ENCODE results near the gene UBN2.

DNA sequence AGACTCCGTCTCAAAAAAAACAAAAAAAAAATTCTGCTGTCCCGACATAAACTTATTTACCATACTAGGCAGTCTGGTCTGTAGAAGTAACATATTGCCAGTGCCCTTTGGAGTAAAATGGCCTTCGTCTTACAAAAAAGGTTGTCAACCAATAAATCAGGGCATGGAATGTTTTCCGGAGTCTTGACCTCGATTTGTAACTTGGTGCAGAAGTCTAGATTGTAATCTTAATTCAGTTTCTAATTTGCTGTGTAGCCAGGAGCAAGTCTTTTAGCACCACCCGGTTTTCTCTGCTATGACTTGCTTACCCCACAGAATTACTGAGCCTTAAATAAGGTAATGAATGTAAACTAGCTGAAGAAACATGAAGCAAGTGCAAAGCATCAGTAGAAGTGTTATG is 23.2 kb downstream of the UBN2 start:
- TF ChIP-seq, protein P1, sequence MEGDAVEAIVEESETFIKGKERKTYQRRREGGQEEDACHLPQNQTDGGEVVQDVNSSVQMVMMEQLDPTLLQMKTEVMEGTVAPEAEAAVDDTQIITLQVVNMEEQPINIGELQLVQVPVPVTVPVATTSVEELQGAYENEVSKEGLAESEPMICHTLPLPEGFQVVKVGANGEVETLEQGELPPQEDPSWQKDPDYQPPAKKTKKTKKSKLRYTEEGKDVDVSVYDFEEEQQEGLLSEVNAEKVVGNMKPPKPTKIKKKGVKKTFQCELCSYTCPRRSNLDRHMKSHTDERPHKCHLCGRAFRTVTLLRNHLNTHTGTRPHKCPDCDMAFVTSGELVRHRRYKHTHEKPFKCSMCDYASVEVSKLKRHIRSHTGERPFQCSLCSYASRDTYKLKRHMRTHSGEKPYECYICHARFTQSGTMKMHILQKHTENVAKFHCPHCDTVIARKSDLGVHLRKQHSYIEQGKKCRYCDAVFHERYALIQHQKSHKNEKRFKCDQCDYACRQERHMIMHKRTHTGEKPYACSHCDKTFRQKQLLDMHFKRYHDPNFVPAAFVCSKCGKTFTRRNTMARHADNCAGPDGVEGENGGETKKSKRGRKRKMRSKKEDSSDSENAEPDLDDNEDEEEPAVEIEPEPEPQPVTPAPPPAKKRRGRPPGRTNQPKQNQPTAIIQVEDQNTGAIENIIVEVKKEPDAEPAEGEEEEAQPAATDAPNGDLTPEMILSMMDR (IDR thresholded peaks at IDR 0.05) = no peak
- no peak for TF ChIP-seq POLR2A (IDR thresholded peaks at IDR 0.05)
